ENCODE results near the gene CCDC59.
"Not testable (repeated sequence)": the region's sequence is repeated elsewhere in the genome, so short reads cannot be mapped to it uniquely, and the experiment has no call there.

DNA sequence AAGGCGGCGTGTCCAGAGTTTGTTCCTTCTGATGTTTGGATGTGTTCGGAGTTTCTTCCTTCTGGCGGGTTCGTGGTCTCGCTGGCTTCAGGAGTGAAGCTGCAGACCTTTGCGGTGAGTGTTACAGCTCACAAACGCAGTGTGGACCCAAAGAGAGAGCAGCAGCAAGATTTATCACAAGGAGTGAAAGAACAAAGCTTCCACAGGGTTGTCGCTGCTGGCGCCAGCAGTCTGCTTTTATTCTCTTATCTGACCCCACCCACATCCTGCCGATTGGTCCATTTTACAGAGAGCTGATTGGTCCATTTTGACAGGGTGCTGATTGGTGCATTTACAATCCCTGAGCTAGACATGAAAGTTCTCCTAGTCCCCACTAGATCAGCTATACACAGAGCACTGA is 2.6 kb upstream of the CCDC59 start:
- TF ChIP-seq, protein P1, sequence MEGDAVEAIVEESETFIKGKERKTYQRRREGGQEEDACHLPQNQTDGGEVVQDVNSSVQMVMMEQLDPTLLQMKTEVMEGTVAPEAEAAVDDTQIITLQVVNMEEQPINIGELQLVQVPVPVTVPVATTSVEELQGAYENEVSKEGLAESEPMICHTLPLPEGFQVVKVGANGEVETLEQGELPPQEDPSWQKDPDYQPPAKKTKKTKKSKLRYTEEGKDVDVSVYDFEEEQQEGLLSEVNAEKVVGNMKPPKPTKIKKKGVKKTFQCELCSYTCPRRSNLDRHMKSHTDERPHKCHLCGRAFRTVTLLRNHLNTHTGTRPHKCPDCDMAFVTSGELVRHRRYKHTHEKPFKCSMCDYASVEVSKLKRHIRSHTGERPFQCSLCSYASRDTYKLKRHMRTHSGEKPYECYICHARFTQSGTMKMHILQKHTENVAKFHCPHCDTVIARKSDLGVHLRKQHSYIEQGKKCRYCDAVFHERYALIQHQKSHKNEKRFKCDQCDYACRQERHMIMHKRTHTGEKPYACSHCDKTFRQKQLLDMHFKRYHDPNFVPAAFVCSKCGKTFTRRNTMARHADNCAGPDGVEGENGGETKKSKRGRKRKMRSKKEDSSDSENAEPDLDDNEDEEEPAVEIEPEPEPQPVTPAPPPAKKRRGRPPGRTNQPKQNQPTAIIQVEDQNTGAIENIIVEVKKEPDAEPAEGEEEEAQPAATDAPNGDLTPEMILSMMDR (IDR thresholded peaks at IDR 0.05), result not testable (repeated sequence)
- TF ChIP-seq POLR2A (IDR thresholded peaks at IDR 0.05), result not testable (repeated sequence)

Measured in heart left ventricle (tissue), 13 donors.